ENCODE results near the gene CDK6. TPM values are rescaled to one million over a fixed set of nuclear protein-coding genes. Genes with fewer than 3 reads are reported as not detected.

CDK6 gene
- total and polyA plus RNA-seq, 10 of the 15 experiments (the other 5 are each of a cell fraction or from before 2014, with no cell fraction given): 8.0 to 118 (median 45.8) TPM

DNA sequence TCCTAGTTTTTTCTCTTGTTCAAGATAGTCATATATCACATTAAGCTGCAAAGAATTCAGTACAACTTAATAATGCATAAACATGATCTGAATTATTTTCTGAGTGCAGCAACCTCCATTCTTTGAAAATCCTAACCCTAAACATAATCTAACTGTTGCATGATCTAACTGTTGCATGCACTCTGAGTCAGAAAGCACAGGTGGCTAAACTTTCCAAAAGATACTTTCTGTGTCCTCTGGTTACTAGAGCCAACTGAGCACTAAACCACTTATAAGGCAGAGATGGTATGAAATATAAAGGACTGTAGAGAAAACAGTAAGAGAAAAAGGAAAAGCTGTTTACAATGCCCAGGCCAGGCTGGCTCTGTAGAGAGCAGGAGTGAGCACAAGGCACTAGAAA is 223.2 kb downstream of the CDK6 start:
- H3K4me2 ChIP-seq (ENCODE audit: control insufficient read depth, insufficient read depth): no peak overlapping the region
- H3K79me2 ChIP-seq (ENCODE audit: control insufficient read depth, insufficient read depth, low read length): no peaks in the 10 kb centered on the region
- H2AFZ ChIP-seq (ENCODE audit: control insufficient read depth, low read depth, low read length): no peak overlapping the region
- no peak overlapping the region for H3K27ac ChIP-seq (ENCODE audit: control insufficient read depth, insufficient read depth)
- no peaks in the 10 kb centered on the region for H4K20me1 ChIP-seq (ENCODE audit: control insufficient read depth, insufficient read depth)
- no peak for DNase-seq (ENCODE audit: low read depth, low spot score)
- H3K27me3 ChIP-seq (replicated peaks in 1 of 2; ENCODE audit: control insufficient read depth in 2 of 2, insufficient read depth in 2 of 2, low read length in 1 of 2): no peaks in the 10 kb centered on the region
- CTCF ChIA-PET: interaction anchor here (0.7 to 5.2 kb wide), 4 partner anchors 8 to 372 kb away, joined by 3 to 30 read pairs (median 4); no protein-coding TSS in a partner anchor
- no peaks in the 10 kb centered on the region for H3K9me3 ChIP-seq (replicated peaks; ENCODE audit: control insufficient read depth, insufficient read depth, low read length)
- POLR2A ChIA-PET: no interaction called here
- no peak overlapping the region for H3K9ac ChIP-seq (ENCODE audit: control insufficient read depth, insufficient read depth, low read length)
- intact Hi-C loops (cut with micrococcal nuclease; ENCODE audit: unreplicated experiment): no loop called here
- no peak for FAIRE-seq
- H3K4me3 ChIP-seq: no peak overlapping the region
- SMC1A ChIA-PET (ENCODE audit: uncharacterized antibody, unreplicated experiment): interaction anchor here (0.6 to 1.9 kb wide), 7 partner anchors 11 to 275 kb away, joined by 3 to 5 read pairs (median 4); partner anchors contain the start of genes PEX1 and RBM48
- no peaks in the 10 kb centered on the region for H3K4me1 ChIP-seq (ENCODE audit: control insufficient read depth, insufficient read depth, low read length)
- no TSS peak for BruUV-seq (replicated peaks)
- RAD21 ChIA-PET (ENCODE audit: unreplicated experiment): no interaction called here
- H3K36me3 ChIP-seq (ENCODE audit: control insufficient read depth in 2 of 2, insufficient read depth in 2 of 2, low read length in 1 of 2): peaks cover 6 to 13% of the 10 kb centered on the region in 2 experiments; a peak in 3 of 4 replicates
- in situ Hi-C loops (cut with MboI): no loop called here
- no peak for ATAC-seq
- no peak for TF ChIP-seq ATF7 (IDR thresholded peaks at IDR 0.05; ENCODE audit: low read depth)
- no peak for TF ChIP-seq ZNF687 (IDR thresholded peaks at IDR 0.05)
- TF ChIP-seq, protein P1, sequence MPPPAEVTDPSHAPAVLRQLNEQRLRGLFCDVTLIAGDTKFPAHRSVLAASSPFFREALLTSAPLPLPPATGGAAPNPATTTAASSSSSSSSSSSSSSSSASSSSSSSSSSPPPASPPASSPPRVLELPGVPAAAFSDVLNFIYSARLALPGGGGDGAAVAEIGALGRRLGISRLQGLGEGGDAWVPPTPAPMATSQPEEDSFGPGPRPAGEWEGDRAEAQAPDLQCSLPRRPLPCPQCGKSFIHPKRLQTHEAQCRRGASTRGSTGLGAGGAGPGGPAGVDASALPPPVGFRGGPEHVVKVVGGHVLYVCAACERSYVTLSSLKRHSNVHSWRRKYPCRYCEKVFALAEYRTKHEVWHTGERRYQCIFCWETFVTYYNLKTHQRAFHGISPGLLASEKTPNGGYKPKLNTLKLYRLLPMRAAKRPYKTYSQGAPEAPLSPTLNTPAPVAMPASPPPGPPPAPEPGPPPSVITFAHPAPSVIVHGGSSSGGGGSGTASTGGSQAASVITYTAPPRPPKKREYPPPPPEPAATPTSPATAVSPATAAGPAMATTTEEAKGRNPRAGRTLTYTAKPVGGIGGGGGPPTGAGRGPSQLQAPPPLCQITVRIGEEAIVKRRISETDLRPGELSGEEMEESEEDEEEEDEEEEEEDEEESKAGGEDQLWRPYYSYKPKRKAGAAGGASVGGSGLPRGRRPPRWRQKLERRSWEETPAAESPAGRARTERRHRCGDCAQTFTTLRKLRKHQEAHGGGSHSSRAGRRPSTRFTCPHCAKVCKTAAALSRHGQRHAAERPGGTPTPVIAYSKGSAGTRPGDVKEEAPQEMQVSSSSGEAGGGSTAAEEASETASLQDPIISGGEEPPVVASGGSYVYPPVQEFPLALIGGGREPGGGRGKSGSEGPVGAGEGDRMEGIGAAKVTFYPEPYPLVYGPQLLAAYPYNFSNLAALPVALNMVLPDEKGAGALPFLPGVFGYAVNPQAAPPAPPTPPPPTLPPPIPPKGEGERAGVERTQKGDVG (CRISPR knock-in tag; IDR thresholded peaks at IDR 0.05): no peak
- TF ChIP-seq EZH2 (IDR thresholded peaks at IDR 0.05; ENCODE audit: borderline replicate concordance, control insufficient read depth, low read depth, low read length): no peak
- TF ChIP-seq GABPA (IDR thresholded peaks at IDR 0.05; ENCODE audit: low read depth): no peak
- TF ChIP-seq TCF3 (IDR thresholded peaks at IDR 0.05; ENCODE audit: borderline replicate concordance, insufficient read depth, low read depth, low read length): no peak
- no peak for TF ChIP-seq SMARCA5 (IDR thresholded peaks at IDR 0.05)
- TF ChIP-seq ATF3 (IDR thresholded peaks at IDR 0.05; ENCODE audit: borderline replicate concordance, extremely low read depth, low read depth, low read length): no peak
- TF ChIP-seq JUND (IDR thresholded peaks at IDR 0.05; ENCODE audit: low read depth, low read length): no peak
- no peak for TF ChIP-seq REST (IDR thresholded peaks at IDR 0.05; ENCODE audit: low read depth, low read length)
- TF ChIP-seq DPF2 (IDR thresholded peaks at IDR 0.05): no peak
- no peak for TF ChIP-seq SRF (IDR thresholded peaks at IDR 0.05; ENCODE audit: low read depth in 2 of 2, low read length in 2 of 2)
- TF ChIP-seq ZNF622 (IDR thresholded peaks at IDR 0.05): no peak
- no peak for TF ChIP-seq KAT2A (conservative IDR thresholded peaks at IDR 0.05; ENCODE audit: control insufficient read depth, low read depth, low read length)

Measured in GM12878 (cell line).